HG03103 (cell line): ENCODE results near the gene MOV10L1.

ENCODE experiments used
- ATAC-seq: cut with Tn5 transposase; IDR thresholded peaks from one replicate; pipeline ENCODE4 v1.9.1; 2021; ENCODE audit warnings: low read depth; ENCODE audit not compliant: unreplicated experiment

MOV10L1 gene

DNA sequence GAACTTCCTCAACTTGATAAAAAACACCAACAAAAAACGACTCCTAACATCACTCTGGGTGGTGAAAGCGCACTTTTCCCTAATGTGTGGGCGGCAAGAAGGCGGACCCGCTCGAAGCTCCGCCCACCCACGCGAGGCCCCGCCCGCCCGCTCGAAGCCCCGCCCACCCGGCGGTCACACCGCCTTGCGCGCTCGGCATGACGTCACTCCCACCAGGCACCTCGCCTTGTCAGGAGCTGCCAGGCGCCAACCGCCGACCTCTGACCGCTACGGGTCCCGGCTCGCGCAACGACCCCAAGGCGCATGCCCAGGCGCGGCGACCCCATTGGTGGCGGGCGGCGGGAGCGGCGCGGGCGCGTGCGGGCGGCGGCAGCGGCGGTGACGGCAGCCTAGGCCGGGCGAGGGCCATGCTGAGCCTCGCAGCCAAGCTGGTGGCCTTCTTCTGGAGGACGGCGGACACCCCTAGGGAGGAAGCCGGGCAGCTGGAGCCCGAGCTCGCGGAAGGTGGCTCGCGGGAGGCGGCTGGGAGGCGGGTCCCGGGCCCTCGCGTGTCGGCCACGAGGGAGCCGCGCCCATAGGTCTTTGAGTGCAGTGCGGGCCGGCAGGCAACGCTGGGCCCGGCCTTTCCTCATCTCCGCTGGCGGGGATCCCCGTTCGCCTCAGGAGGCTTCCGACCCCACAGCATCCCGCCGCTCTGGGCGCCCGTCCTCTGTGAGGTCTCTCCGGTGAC is at the start of gene MOV10L1:
Gene MOV10L1, plus strand, starts transcription at position 325 of the 730 bp plus-strand sequence. Its CDS starts 83 bp downstream, at position 408.
- no peak for ATAC-seq

DNA sequence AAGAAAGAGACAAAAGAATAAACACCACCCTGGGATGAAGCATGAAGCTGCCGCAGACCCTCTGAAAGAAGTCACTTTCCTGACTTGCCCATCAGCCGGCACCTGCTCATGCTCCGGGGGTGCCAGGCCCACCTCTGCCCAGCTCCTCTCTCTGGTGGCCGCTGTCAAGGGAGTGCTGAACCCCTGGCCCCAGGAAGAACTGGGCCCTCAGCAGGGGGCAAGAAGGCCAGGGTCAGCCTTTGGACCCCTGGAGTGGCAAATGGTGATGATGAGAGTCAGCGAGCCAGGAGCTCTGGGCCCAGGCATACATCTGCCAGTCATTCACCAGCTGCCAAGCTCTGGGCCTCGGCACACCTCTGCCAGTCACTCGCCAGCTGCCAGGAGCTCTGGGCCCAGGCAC is 49.1 kb upstream of the MOV10L1 start:
- no peak for ATAC-seq

DNA sequence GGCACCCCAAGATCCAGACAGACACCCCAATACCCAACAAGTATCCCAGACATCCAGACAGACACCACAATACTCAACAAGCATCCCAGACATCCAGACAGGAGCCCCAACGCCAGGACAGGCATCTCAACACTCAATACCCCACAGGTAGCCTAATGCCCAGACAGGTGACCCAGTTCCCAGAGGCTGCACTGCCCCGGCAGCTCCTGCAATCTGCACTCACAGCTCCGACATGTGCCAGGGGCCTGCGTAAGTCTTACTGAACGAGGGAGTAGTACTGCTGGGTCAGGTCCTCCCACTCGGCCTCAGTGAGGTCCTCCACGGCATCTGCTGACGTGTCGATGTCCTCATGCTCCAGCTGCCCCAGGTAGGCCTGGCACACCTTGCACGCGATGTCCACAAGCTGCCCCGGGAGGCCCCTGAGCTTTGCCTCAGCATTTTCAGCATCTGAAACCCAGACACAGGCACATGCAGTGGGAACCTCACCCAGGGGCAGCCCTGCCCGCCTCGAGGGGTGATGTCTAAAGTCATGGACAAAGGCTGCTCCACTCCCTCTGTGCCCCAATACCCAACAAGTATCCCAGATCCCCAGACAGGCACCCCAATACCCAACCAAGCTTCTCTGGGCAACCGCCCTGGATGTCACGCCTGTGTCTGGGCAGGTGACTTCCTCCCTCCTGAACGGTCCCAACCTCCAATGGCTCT is 48.3 kb upstream of the MOV10L1 start:
- no peak for ATAC-seq

DNA sequence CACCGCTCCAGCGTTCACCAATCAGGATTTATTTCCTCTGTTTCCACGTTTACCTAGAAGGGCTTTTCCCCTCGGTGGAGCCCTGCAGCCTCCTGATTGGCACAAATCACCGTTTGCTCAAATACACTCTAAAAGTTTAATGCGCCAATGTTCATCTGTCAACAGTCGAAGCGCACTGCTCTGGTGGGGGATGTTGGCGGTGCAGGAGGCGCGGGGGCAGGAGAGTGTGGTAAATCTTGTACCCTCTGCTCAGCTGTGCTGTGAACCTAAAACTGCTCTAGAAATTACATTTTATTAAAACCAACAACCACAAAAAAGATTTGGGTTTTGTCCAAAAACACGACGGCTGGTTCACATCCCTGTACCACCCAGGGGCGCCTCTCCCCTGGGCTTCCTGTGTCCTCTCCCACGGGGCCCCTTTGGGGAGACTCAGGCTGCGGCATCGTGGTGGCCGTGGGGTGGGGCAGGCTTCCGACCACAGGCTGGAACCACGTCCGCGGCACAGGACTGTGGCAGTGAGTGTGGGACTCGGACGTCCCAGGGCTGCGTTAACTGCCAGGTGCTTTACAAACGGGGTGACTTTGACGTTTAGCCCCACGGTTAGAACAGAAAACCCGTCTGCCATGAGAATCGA is 45.2 kb upstream of the MOV10L1 start:
- ATAC-seq, result no peak

DNA sequence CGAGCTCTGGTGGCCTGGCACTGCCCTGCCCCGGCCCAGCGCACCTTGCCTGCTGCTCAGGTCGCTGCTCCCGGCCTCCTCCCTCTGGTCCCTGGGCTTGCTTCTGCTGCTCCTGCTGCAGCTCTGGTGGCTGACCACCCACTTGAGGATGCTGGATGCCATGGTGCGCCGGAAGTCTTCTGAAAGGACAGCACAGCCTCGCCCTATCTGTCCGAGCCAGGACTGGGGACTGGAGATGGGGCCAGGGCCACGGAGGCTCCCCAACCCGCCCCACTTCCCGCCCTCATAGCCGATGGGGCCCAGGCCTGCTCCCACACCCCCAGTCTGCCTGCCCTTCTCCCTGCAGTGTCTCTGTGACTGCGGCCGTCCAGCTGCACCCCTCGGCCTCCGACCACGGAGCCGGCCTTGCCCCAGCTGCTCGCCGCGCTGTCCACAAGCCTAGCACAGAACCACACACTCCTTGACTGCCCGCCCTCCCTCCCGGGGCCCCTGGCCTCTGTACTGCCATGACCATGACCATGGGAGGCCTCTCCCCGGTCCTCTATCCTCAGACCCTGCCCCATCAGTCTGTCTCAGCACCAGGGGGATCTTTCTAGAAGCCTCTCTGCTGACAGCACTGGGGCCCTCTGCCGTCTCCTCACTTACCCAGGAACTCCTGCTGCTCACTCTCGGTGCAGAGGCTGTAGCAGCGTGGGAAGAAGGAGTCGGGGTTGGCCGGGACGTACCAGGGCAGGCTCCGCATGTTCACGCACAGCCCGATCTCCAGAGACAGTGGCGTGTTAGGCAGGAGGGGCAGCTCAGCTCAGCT is 44.4 kb upstream of the MOV10L1 start:
- no peak for ATAC-seq

DNA sequence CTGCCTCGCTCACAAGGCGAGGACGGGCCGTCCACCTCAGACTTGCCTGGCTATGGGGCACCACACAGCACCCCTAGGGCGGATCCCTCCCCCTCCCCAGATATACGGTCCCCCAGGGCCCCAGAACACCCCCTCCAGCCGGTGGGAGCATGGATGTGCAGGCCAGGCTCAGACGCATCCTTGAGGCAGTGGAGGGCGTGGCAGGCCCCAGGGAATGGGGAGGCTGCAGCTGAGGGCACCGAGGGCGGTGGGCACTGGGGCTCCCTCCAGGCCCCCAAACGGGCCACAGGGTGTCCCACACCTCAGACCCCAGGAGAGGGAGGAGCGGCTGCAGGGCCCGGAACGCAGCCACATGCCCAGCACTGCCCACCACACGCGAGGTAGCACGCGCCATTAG is 43.8 kb upstream of the MOV10L1 start:
- ATAC-seq, result no peak

DNA sequence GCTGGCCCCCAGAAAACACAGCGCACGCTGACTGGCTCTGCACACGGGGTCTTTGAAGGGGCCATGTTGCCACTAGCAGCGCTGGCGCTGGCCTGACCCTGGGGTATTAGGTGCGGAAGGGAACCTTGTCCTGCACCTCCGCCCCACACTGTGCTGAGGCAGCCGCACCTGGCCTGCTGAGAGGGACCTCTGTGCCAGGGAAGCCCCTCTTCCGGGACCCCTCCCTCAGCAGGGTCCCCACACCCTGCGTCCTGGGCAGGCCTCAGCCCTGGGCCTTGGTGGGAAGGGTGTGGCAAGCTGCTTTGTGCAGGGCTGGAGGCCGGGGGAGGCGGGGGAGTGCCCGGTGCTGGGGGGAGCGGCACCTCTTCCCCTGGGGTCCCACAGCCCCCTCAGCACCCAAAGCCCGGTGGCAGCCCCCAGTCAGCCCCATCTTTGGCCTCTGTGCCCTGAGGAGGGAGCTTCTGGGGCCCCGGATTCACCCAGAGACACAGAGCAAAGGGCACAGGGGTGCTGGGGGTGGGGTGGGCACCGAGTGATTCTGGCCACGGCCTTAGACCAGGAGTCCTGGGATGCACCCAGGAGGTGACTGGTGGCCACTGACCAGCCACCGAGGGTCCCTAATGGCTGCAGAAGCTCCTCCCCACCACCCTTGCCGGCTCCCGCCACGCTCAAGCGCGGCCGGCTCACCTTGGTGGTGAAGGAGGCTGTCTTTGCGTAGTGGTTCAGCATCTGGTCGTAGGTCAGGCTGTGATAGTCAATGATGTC is 43.1 kb upstream of the MOV10L1 start:
- no peak for ATAC-seq

DNA sequence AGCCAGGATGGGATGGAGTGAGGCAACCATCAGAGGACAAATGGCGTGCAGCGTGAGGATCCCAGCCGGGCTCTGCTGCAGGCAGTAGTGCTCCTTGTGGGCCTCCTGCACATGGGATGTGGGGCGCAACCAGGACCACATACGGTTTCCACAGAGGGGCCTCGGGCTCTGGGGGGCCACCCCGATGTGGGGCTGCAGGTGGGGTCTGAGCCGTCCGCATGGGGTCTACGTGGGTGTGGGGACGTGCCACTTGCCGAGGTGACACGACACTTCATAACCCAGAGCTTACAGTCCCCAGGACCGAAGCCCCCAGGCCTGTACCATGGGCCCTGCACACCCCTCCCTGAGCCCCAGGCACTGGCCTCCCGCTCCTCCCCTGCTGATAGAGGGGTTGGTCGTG is 42.5 kb upstream of the MOV10L1 start:
- no peak for ATAC-seq

DNA sequence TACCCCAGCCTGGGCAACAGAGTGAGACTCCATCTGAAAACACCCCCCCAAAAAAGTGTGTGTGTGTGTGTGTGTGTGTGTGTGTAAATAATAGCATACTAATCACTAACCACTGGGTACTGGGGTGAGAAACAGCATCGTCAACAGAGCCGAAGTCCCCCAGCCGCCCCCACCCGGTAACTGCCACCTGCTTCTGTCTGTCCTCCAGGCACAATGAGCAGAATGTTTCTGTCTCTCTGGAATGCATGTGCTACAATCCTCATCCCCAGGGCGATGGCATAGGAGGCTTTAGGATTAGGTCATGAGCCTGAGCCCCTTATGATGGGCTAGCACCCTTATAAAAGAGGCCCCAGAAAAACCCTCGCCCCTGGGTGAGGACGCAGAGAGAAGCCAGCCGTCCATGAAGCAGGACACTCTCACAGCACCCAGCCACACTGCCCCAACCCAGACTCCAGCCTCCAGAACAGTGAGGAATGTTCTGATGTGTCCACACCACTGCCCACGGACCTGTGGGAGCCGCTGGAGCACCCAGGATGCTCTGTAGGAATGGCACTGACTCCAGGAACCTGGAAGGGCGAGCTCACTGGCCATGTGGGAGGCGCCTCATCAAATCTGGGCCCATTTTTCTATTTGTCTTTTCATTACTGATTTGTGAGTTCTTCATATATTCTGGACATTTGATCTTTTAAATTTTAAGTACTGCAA is 41.6 kb upstream of the MOV10L1 start:
- ATAC-seq, result no peak

DNA sequence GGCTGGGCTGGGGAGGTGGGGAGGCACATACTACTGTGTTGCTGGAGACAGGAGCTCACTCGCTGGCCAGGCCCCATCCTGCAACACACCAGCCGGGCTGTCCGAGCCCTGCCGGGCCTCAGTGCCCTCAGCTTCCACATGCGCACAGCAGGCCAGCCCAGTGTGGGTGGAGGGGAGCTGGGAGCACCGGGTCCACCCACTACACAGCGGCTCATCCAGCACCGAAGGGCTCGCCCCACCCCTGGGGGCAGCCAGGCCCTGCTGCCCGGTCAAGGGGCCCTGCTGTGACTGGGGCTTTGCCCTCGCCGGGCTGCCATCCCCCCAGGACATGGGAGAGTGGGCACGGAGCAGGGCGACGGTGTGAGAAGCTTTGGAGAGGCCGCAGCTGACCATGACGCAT is 41.0 kb upstream of the MOV10L1 start:
- no peak for ATAC-seq

DNA sequence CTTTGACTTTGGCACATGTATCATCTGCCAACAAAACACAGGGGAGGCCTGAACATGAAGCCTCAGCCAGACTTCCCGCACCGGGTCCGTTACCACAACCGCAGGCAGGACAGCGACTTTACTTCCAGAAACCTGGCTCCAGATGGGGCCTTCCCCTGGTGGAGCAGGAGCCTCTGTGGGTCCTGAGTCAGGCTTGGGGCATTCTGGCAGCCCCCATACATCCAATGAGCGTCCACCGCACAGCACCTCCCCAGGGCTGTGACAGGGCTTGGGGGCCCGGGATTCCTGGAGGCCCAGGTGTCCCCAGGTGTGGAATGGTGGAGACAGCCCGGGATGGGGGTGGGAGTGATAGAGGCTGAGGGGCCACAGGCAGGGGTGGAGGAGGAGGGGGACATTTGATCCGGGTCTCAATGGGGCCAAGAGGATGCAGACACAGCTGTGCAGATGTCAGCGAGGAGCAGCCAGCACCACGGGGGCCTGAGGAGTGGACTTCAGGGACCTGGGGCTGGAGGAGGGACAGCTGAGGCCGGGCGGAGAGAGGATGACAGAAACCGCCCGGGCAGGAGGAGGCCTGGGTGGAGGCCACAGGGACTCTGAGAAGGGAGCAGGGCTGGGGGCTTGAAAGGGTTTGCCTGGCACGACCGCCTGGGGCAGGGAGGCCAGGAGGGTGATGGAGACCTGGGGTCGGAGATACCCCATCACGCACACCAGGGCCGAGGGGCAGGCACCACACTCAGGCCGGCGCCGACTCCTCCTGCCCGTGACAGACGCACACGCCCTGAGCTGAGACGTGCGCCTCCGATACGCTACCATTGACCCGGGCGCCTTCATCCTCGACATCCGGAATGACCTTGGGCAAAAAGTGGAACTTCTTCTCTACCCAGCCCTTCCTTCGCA is 40.3 kb upstream of the MOV10L1 start:
- no peak for ATAC-seq

DNA sequence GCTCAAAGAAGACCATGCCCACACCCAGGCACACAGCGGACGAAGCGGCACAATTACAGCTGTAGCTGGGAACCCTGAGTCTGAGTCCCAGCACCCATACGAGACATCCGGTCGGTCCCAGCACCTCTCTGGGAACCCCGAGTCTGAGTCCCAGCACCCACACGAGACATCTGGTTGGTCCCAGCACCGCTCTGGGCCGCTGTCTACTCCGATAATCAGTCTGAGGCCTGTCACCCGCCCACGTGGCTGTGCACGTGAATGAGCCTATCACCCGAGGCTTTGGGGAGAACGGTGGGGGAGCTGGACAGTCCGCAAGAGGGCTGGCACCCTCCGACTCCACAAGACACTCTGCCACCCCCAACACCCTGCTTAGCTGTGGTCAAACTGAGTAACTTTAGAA is 37.9 kb upstream of the MOV10L1 start:
- no peak for ATAC-seq

DNA sequence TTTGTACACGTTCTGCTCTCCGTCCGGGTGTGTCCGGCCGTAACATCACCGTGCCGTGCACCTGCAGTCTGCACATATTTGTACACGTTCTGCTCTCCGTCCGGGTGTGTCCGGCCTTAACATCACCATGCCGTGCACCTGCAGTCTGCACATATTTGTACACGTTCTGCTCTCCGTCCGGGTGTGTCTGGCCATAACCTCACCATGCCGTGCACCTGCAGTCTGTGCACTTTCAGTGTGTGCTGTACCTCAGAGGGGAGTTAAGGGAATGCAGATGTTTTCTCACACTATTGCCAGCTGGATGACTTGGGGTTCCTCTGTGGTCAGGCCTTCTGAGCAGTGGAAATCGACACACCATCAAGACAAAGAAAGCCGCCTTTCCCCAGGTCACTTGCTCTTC is 35.9 kb upstream of the MOV10L1 start:
- ATAC-seq, result no peak

DNA sequence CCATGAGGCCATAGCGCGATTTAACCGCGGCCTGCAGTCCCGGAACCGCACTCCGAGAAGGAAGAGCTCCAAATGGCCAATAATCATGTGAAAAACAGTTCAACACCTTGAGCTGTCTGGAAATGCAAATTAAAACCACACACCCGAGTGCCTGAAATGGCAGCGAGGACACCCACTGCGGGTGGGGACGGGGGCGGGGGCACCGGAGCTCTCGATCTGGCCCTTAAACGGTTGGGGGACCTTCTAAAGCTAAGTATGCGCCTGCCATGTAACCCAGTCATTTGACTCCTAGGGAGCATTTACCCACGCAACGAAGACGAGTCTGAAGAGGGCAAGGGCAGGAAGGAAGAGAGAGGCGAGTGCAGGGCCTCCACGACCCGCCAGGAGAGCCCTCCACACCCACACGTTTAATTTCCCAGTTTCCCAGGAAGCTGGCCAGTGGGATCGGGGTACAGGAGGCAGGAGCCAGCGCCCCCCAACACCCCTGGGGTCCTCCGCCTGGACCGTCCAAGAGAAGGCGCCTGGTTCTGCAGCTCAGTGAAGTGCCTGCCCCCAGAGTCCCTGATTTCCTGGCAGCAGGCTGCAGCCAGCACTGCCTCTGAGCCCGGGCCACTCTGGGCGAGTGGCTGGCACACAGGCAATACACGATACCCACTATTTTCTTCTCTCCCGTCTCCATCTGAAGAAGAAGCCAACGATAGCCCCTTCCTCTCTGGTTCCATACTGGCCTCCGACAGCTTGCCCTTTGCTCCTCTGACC is 33.4 kb upstream of the MOV10L1 start:
- ATAC-seq, result no peak

DNA sequence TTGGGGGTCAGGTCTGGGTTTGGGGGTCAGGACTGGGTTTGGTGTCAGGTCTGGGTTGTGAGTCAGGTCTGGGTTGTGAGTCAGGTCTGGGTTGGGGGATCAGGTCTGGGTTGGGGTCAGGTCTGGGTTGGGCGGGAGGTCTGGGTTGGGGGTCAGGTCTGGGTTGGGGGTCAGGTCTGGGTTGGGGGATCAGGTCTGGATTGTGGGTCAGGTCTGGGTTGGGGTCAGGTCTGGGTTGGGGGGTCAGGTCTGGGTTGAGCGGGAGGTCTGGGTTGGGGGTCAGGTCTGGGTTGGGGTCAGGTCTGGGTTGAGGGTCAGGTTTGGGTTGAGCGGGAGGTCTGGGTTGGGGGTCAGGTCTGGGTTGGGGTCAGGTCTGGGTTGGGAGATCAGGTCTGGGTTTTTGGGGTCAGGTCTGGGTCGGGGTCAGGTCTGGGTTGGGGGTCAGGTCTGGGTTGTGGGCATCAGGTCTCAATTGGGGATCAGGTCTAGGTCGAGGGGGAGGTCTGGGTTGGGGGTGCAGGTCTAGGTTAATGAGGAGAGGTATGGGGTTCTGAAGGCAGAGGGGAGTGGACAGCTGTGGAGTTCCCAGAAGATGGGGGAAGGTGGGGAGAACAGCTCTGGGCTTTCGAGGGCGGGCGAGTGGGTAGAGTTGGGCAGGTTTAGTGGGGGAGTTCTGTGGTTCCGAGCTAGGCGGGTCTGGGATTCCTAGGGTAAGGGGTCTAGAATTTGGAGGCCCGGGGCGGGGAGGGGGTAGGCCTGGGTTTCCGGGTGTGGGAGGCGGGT is 32.3 kb upstream of the MOV10L1 start:
- ATAC-seq, result no peak

DNA sequence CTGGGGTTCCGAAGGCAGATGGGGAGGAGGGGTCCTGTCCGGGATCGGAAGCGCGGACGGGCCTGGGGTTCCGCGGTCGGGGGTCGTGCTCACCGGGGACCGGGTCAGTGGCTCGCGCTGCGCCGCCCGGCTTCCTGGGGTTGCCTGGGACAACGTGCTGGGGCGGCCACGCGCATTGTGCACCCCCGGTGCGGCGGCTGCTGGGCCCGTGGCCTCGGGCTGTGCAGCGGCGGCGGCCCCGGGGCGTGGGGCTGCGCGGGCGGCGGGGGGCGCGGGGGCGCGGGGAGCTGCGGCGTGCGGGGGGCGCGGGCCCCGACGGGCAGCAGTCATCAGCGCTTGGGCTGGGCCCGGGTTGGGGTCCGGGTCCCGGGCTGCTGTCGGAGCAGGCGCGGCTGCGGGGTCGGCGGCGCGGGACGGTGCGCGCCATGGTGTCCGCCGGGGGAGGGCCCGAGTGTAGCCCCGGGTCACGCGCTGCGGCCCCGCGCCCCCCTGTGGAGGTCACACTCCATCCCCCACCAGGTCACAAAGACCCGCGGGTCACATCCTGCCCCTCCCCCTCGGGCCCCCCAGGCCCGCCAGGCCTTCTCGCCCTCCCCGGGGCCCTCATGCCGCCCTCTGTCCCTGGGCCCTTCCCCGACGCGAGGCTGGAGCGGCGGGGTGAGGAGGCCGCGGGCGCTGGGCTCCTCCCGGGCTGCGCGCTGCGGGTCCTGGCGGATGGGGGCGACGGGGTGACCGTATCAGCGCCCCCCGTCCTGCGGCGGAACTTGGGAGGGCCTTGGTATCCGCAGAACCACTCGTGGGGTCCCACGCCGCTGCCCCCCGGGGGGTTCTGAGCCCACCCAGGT is 31.5 kb upstream of the MOV10L1 start, which contains the start of gene TTLL8:
Gene TTLL8, minus strand, starts transcription at position 238 of the 845 bp plus-strand sequence.
- ATAC-seq, result no peak
